ENCODE results near the gene FADS1. TPM values are rescaled to one million over a fixed set of nuclear protein-coding genes. Genes with fewer than 3 reads are reported as not detected.

Gene FADS1
- total and polyA plus RNA-seq, 2 of the 13 experiments (the other 11 are each of a cell fraction or from before 2014, with no cell fraction given) = 91.8 to 108 TPM

DNA sequence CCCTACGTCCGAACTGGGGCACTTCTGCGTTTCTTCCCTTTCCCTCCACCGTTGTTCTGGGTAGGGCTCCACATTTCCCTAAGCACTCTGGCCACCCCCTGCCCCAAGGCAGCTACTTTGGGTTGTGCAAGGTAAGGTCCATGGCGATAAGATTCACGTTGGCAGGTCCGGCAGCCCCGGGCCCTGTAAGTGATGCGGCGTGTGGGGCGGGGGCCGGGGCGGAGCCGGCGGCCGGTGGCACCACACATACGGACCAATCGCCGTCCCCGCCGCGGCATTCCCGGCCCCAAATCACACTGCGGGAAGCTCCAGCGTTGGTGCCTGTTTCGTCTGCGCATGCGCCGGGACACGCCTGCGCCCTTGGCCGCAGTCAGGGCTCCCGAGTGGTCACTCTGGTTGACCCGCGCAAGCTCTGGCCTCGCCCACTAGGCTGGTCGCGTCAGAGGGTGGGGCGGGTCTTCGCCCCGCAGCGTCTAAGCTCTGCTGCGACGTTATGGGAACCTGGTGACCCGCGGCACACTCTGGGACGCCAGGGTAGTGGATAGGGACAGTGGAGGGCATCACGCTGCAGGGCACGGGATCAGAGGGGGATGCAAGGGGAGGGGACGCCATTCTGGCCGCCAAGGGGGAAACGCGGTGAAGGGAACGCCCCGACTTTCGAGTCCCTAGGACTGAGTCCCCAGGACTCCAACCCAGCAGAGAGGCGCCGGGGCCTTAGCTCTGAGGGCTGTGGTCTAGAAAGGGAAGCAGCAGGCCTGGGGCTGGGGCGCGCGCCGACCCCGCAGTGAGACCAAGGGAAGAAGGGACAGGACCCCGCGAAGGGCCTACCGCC is 1.6 kb downstream of the FADS1 start (continued):
- TF ChIP-seq MAZ (IDR thresholded peaks at IDR 0.05; ENCODE audit: borderline replicate concordance, low read depth, low read length) (peak; percentile 81; the same call in 1 of the 2 replicates), MAZ (CRISPR knock-in tag; IDR thresholded peaks at IDR 0.05; ENCODE audit: low read depth) (peak; percentile 65; the same call in 1 of the 2 replicates), FOSL1 (CRISPR knock-in tag; IDR thresholded peaks at IDR 0.05; ENCODE audit: borderline replicate concordance) (no peak), ZFP36L1 (CRISPR knock-in tag; IDR thresholded peaks at IDR 0.05) (peak; percentile 96), ZNF552 (CRISPR knock-in tag; IDR thresholded peaks at IDR 0.05; ENCODE audit: borderline replicate concordance) (no peak), SMARCC2 (IDR thresholded peaks at IDR 0.05) (no peak), SETDB1 (CRISPR knock-in tag; IDR thresholded peaks at IDR 0.05; ENCODE audit: borderline replicate concordance) (no peak), SOX6 (IDR thresholded peaks at IDR 0.05) (no peak), SOX6 (CRISPR knock-in tag; IDR thresholded peaks at IDR 0.05) (peak; percentile 45), MTA1 (CRISPR knock-in tag; IDR thresholded peaks at IDR 0.05; ENCODE audit: borderline replicate concordance) (no peak), ZNF225 (CRISPR knock-in tag; IDR thresholded peaks at IDR 0.05) (no peak), ZFP36L2 (CRISPR knock-in tag; IDR thresholded peaks at IDR 0.05) (no peak), HNRNPK (IDR thresholded peaks at IDR 0.05; ENCODE audit: low read depth, low read length, poor library complexity, severe bottlenecking) (peak; percentile 30), KAT8 (CRISPR knock-in tag; IDR thresholded peaks at IDR 0.05) (peak; percentile 35; the same call in 1 of the 2 replicates), ZNF143 (CRISPR knock-in tag; IDR thresholded peaks at IDR 0.05) (peak; percentile 47; the same call in 1 of the 2 replicates), AGO1 (IDR thresholded peaks at IDR 0.05; ENCODE audit: low read depth, low read length, poor library complexity, severe bottlenecking) (peak; percentile 95), HNF4A (CRISPR knock-in tag; IDR thresholded peaks at IDR 0.05) (0 out of 2 replicates have a peak, but pooled peaks have one; percentile 17), ATRX (CRISPR knock-in tag; IDR thresholded peaks at IDR 0.05; ENCODE audit: borderline replicate concordance) (no peak), REL (CRISPR knock-in tag; conservative IDR thresholded peaks at IDR 0.05) (0 out of 2 replicates have a peak, but pooled peaks have one; percentile 59), ZMYM4 (CRISPR knock-in tag; IDR thresholded peaks at IDR 0.05) (peak; percentile 21; the same call in 1 of the 2 replicates), ATF1 (CRISPR knock-in tag; IDR thresholded peaks at IDR 0.05) (peak; percentile 60), ZNF431 (CRISPR knock-in tag; IDR thresholded peaks at IDR 0.05; ENCODE audit: borderline replicate concordance, low read depth) (no peak), ZNF251 (CRISPR knock-in tag; IDR thresholded peaks at IDR 0.05) (no peak), HNRNPUL1 (IDR thresholded peaks at IDR 0.05; ENCODE audit: low read depth, low read length) (no peak; the same call in 1 of the 2 replicates)
- TF ChIP-seq, protein P1, sequence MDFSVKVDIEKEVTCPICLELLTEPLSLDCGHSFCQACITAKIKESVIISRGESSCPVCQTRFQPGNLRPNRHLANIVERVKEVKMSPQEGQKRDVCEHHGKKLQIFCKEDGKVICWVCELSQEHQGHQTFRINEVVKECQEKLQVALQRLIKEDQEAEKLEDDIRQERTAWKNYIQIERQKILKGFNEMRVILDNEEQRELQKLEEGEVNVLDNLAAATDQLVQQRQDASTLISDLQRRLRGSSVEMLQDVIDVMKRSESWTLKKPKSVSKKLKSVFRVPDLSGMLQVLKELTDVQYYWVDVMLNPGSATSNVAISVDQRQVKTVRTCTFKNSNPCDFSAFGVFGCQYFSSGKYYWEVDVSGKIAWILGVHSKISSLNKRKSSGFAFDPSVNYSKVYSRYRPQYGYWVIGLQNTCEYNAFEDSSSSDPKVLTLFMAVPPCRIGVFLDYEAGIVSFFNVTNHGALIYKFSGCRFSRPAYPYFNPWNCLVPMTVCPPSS (IDR thresholded peaks at IDR 0.05) = no peak
- TF ChIP-seq, protein P2, sequence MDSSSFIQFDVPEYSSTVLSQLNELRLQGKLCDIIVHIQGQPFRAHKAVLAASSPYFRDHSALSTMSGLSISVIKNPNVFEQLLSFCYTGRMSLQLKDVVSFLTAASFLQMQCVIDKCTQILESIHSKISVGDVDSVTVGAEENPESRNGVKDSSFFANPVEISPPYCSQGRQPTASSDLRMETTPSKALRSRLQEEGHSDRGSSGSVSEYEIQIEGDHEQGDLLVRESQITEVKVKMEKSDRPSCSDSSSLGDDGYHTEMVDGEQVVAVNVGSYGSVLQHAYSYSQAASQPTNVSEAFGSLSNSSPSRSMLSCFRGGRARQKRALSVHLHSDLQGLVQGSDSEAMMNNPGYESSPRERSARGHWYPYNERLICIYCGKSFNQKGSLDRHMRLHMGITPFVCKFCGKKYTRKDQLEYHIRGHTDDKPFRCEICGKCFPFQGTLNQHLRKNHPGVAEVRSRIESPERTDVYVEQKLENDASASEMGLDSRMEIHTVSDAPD (CRISPR knock-in tag; IDR thresholded peaks at IDR 0.05) = no peak
- TF ChIP-seq, protein P3, sequence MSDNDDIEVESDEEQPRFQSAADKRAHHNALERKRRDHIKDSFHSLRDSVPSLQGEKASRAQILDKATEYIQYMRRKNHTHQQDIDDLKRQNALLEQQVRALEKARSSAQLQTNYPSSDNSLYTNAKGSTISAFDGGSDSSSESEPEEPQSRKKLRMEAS (IDR thresholded peaks at IDR 0.05) = peak; percentile 79

All from HepG2 (cell line).